Kidney epithelial cell (primary cell): Measurements from ENCODE around the gene LTA. TPM values are rescaled to one million over a fixed set of nuclear protein-coding genes. Genes with fewer than 3 reads are reported as not detected.

ENCODE experiments used
- DNase-seq: peaks from one replicate; pipeline ENCODE4 v3.0.0-alpha.2; 2010; ENCODE audit warnings: low read depth
- H3K27me3 ChIP-seq: 2 replicates; pipeline ENCODE4 v1.6.0; 2011; ENCODE audit warnings: low read length; ENCODE audit not compliant: control insufficient read depth, insufficient read depth
- H3K36me3 ChIP-seq: 2 replicates; pipeline ENCODE4 v1.5.1; 2011; ENCODE audit warnings: low read length; ENCODE audit not compliant: control insufficient read depth, insufficient read depth
- H3K4me3 ChIP-seq: 2 replicates; pipeline ENCODE4 v1.5.1; 2011; ENCODE audit warnings: low read depth, mild to moderate bottlenecking, control low read depth, low read length
- CTCF ChIP-seq: IDR thresholded peaks from 2 replicates; pipeline ENCODE4 v1.5.1; 2011; ENCODE audit warnings: mild to moderate bottlenecking, moderate library complexity, low read length, control low read depth, inconsistent platforms; ENCODE audit not compliant: insufficient read depth, poor library complexity, severe bottlenecking
- total RNA-seq: library from RNA; depleted of rRNA; stranded (reverse); fragments of >200 nt; gene quantifications from 2 replicates; pipeline ENCODE4 v1.2.3, GENCODE V29; 2015

The LTA gene
- total RNA-seq, 1 donor from 2014 or later, result 0.92 TPM

- no peak for TF ChIP-seq CTCF
- H3K36me3 ChIP-seq, result no peaks in the 10 kb centered on the region
- no peak for DNase-seq
- no peak overlapping the region for H3K4me3 ChIP-seq
- H3K27me3 ChIP-seq, result no peaks in the 10 kb centered on the region
These were observed 43.7 kb downstream of the LTA start for GRCh38 chr6:31615748-31616147.

- Histone ChIP-seq H3K27me3 (no peaks in the 10 kb centered on the region), H3K4me3 (no peak overlapping the region), H3K36me3 (no peaks in the 10 kb centered on the region)
- TF ChIP-seq CTCF, result no peak
- DNase-seq, result no peak
These were observed 44.9 kb downstream of the LTA start for GRCh38 chr6:31617010-31617409.

- H3K27me3 ChIP-seq, result no peaks in the 10 kb centered on the region
- H3K36me3 ChIP-seq, result peaks cover 2% of the 10 kb centered on the region
- peak; percentile 93 for DNase-seq
- TF ChIP-seq CTCF, result no peak
- peak overlapping the region; percentile 84 for H3K4me3 ChIP-seq
These were observed 47.9 kb downstream of the LTA start for GRCh38 chr6:31619805-31620585.

- Histone ChIP-seq H3K27me3 (no peaks in the 10 kb centered on the region), H3K36me3 (peaks cover 6% of the 10 kb centered on the region), H3K4me3 (peak within 1 kb of the TSS; percentile 100)
- no peak for DNase-seq
- TF ChIP-seq CTCF, result no peak
These were observed 48.7 kb downstream of the LTA start, which contains the start of gene PRRC2A for GRCh38 chr6:31620586-31621319. Gene PRRC2A (plus strand): TSS chr6:31620715. CDS start chr6:31622790, 2,075 bp downstream.

- DNase-seq, result no peak
- Histone ChIP-seq H3K36me3 (peaks cover 7% of the 10 kb centered on the region), H3K4me3 (peak overlapping the region; percentile 100), H3K27me3 (no peaks in the 10 kb centered on the region)
- no peak for TF ChIP-seq CTCF
These were observed 49.3 kb downstream of the LTA start for GRCh38 chr6:31621320-31621939.
